Dermis microvascular lymphatic vessel endothelial cell (primary cell): ENCODE measurements around the gene VPS13A. TPM values are rescaled to one million over a fixed set of nuclear protein-coding genes. Genes with fewer than 3 reads are reported as not detected.
A peak's percentile ranks its signal among the peaks of the same experiment; 100 is the strongest.
"Not testable (repeated sequence)": the region's sequence is repeated elsewhere in the genome, so short reads cannot be mapped to it uniquely, and the experiment has no call there.

Experiments used
- DNase-seq, 2 donors: peaks; one replicate each; pipeline versions ENCODE4 v3.0.0 to v3.0.0-alpha.2; 2010; ENCODE audit warnings: low read depth in 2 of 2
- total RNA-seq: library from RNA; depleted of rRNA; stranded (reverse); fragments of >200 nt; gene quantifications from 2 replicates; pipeline ENCODE4 v1.2.1, GENCODE V29; 2014

VPS13A gene
- total RNA-seq, 1 donor from 2014 or later, result 18.9 TPM

- no peak for DNase-seq
These were observed 6.2 kb downstream of the VPS13A start for GRCh38 chr9:77183581-77183980.

- DNase-seq, result no peak
These were observed 10.9 kb downstream of the VPS13A start for GRCh38 chr9:77188242-77188641.

GRCh38 chr9:77194423-77194822, 17.1 kb downstream of the VPS13A start:
- no peak for DNase-seq

- DNase-seq, result no peak
These were observed 32.8 kb downstream of the VPS13A start for GRCh38 chr9:77210116-77210515.

GRCh38 chr9:77211561-77211960, 34.2 kb downstream of the VPS13A start:
- DNase-seq, result no peak

GRCh38 chr9:77212801-77213200, 35.5 kb downstream of the VPS13A start:
- DNase-seq, result no peak

- DNase-seq, result peak in 1 of 2 donors; percentile 30
These were observed 38.5 kb downstream of the VPS13A start for GRCh38 chr9:77215874-77216273.

GRCh38 chr9:77218612-77219011, 41.3 kb downstream of the VPS13A start:
- no peak for DNase-seq

GRCh38 chr9:77221431-77221830, 44.1 kb downstream of the VPS13A start:
- no peak for DNase-seq

- no peak for DNase-seq
These were observed 47.5 kb downstream of the VPS13A start for GRCh38 chr9:77224746-77225312.

- DNase-seq, result no peak
These were observed 59.4 kb downstream of the VPS13A start for GRCh38 chr9:77236693-77237092.

GRCh38 chr9:77237896-77238295, 60.6 kb downstream of the VPS13A start:
- no peak for DNase-seq

- DNase-seq, result no peak
These were observed 73.7 kb downstream of the VPS13A start for GRCh38 chr9:77251050-77251449.

GRCh38 chr9:77257275-77257674, 79.9 kb downstream of the VPS13A start:
- DNase-seq, result no peak

- DNase-seq, result no peak
These were observed 84.3 kb downstream of the VPS13A start for GRCh38 chr9:77261605-77262004.

- not testable (repeated sequence) for DNase-seq
These were observed 90.4 kb downstream of the VPS13A start for GRCh38 chr9:77267762-77268161.

GRCh38 chr9:77271023-77271690, 93.8 kb downstream of the VPS13A start:
- no peak for DNase-seq

GRCh38 chr9:77276799-77277198, 99.5 kb downstream of the VPS13A start:
- no peak for DNase-seq

- DNase-seq, result no peak
These were observed 100.4 kb downstream of the VPS13A start for GRCh38 chr9:77277719-77278118.

GRCh38 chr9:77283991-77284390, 106.7 kb downstream of the VPS13A start:
- DNase-seq, result no peak

GRCh38 chr9:77284616-77285015, 107.3 kb downstream of the VPS13A start:
- DNase-seq, result no peak

GRCh38 chr9:77290373-77290772, 113.0 kb downstream of the VPS13A start:
- DNase-seq, result no peak

- peak in 1 of 2 donors; percentile 49 for DNase-seq
These were observed 114.4 kb downstream of the VPS13A start for GRCh38 chr9:77291714-77292113.

GRCh38 chr9:77293949-77294348, 116.6 kb downstream of the VPS13A start:
- DNase-seq, result no peak
